ENCODE results near the gene AAK1.
A peak's percentile ranks its signal among the peaks of the same experiment; 100 is the strongest.

AAK1 gene

GRCh38 chr2:69685321-69686048, 41.9 kb upstream of the AAK1 start:
- no peak overlapping the region for H3K4me3 ChIP-seq (ENCODE audit: low read depth, low read length)
- DNase-seq (ENCODE audit: low read depth): peak; percentile 33
- no peak for TF ChIP-seq CTCF (conservative IDR thresholded peaks at IDR 0.05; ENCODE audit: low read depth, low read length)

- peak; percentile 83 for DNase-seq (ENCODE audit: low read depth)
- peak overlapping the region; percentile 12 for H3K4me3 ChIP-seq (ENCODE audit: low read depth, low read length)
- TF ChIP-seq CTCF (conservative IDR thresholded peaks at IDR 0.05; ENCODE audit: low read depth, low read length): no peak
These were observed 39.8 kb upstream of the AAK1 start for GRCh38 chr2:69683170-69683971.

- no peak for DNase-seq (ENCODE audit: low read depth)
- H3K4me3 ChIP-seq (ENCODE audit: low read depth, low read length): no peak overlapping the region
- TF ChIP-seq CTCF (conservative IDR thresholded peaks at IDR 0.05; ENCODE audit: low read depth, low read length): no peak
These were observed 39.0 kb upstream of the AAK1 start for GRCh38 chr2:69682525-69682924.

- DNase-seq (ENCODE audit: low read depth): no peak
- no peak overlapping the region for H3K4me3 ChIP-seq (ENCODE audit: low read depth, low read length)
- TF ChIP-seq CTCF (conservative IDR thresholded peaks at IDR 0.05; ENCODE audit: low read depth, low read length): no peak
These were observed 36.6 kb upstream of the AAK1 start for GRCh38 chr2:69680001-69680675.

- DNase-seq (ENCODE audit: low read depth): no peak
- no peak overlapping the region for H3K4me3 ChIP-seq (ENCODE audit: low read depth, low read length)
- no peak for TF ChIP-seq CTCF (conservative IDR thresholded peaks at IDR 0.05; ENCODE audit: low read depth, low read length)
These were observed 34.4 kb upstream of the AAK1 start for GRCh38 chr2:69677914-69678313.

- no peak overlapping the region for H3K4me3 ChIP-seq (ENCODE audit: low read depth, low read length)
- DNase-seq (ENCODE audit: low read depth): no peak
- no peak for TF ChIP-seq CTCF (conservative IDR thresholded peaks at IDR 0.05; ENCODE audit: low read depth, low read length)
These were observed 32.6 kb upstream of the AAK1 start for GRCh38 chr2:69676146-69676545.

All from choroid plexus epithelial cell (primary cell).